Hepatocyte (in vitro differentiated cells): ENCODE measurements around the gene HECTD4. TPM values are rescaled to one million over a fixed set of nuclear protein-coding genes. Genes with fewer than 3 reads are reported as not detected.
"Not testable (repeated sequence)": the region's sequence is repeated elsewhere in the genome, so short reads cannot be mapped to it uniquely, and the experiment has no call there.

Experiments
- DNase-seq: peaks from one replicate; pipeline ENCODE4 v3.0.0-alpha.2; 2016; ENCODE audit warnings: low spot score
- H2AFZ ChIP-seq: fragments of 200-600 bp; sonication (generic); 2 replicates; pipeline ENCODE4 v1.6.0; 2016; ENCODE audit warnings: antibody characterized with exemption, mild to moderate bottlenecking
- H3K27ac ChIP-seq: fragments of 200-600 bp; sonication (generic); 2 replicates; pipeline ENCODE4 v1.5.1; 2016; ENCODE audit warnings: mild to moderate bottlenecking
- H3K27me3 ChIP-seq: fragments of 200-600 bp; sonication (generic); 2 replicates; pipeline ENCODE4 v1.6.1; 2016
- H3K36me3 ChIP-seq: fragments of 200-600 bp; sonication (generic); replicated peaks from 2 replicates; pipeline ENCODE4 v1.5.1; 2016; ENCODE audit warnings: low read depth; ENCODE audit not compliant: insufficient read depth
- H3K4me1 ChIP-seq: fragments of 200-600 bp; sonication (generic); 2 replicates; pipeline ENCODE4 v1.5.1; 2016; ENCODE audit warnings: mild to moderate bottlenecking, moderate library complexity; ENCODE audit not compliant: insufficient read depth
- H3K4me2 ChIP-seq: fragments of 200-600 bp; sonication (generic); 2 replicates; pipeline ENCODE4 v1.6.0; 2016
- H3K4me3 ChIP-seq: fragments of 200-600 bp; sonication (generic); 2 replicates; pipeline ENCODE4 v1.5.1; 2016; ENCODE audit warnings: mild to moderate bottlenecking
- H3K79me2 ChIP-seq: fragments of 200-600 bp; sonication (generic); 2 replicates; pipeline ENCODE4 v1.6.0; 2017; ENCODE audit warnings: mild to moderate bottlenecking
- H3K9me2 ChIP-seq: fragments of 200-600 bp; sonication (generic); replicated peaks from 2 replicates; pipeline ENCODE4 v1.6.0; 2017; ENCODE audit warnings: mild to moderate bottlenecking; ENCODE audit not compliant: insufficient read depth
- H3K9me3 ChIP-seq: fragments of 200-600 bp; sonication (generic); 2 replicates; pipeline ENCODE4 v1.5.1; 2016; ENCODE audit warnings: low read depth, mild to moderate bottlenecking
- H4K20me1 ChIP-seq: fragments of 200-600 bp; sonication (generic); 2 replicates; pipeline ENCODE4 v1.6.0; 2016; ENCODE audit warnings: mild to moderate bottlenecking; ENCODE audit not compliant: insufficient read depth, poor library complexity, severe bottlenecking
- EZH2 ChIP-seq: fragments of 200-600 bp; sonication (generic); IDR thresholded peaks from 2 replicates; pipeline ENCODE4 v1.6.1; 2016; ENCODE audit warnings: antibody characterized with exemption, mild to moderate bottlenecking, borderline replicate concordance
- EZH2phosphoT487 ChIP-seq: fragments of 200-600 bp; sonication (generic); IDR thresholded peaks from one replicate; pipeline ENCODE4 v1.6.1; 2018; ENCODE audit warnings: antibody characterized with exemption, mild to moderate bottlenecking, low read depth, moderate library complexity; ENCODE audit not compliant: unreplicated experiment, severe bottlenecking
- WGBS: methylation state at CpG from one replicate; pipeline ENCODE4 v1.1.6; 2016; ENCODE audit warnings: low lambda C conversion rate; ENCODE audit errors: missing lambda C conversion rate; 5-methylcytosine and 5-hydroxymethylcytosine counted together
- polyA plus RNA-seq: library from polyadenylated mRNA; unstranded; fragments of >200 nt; fragmentation: Nextera tagmentation; extraction: Ambion mirVana; gene quantifications from 2 replicates; pipeline ENCODE4 v1.2.1, GENCODE V29; 2016
- total RNA-seq: library from RNA; depleted of rRNA; stranded (reverse); fragments of >200 nt; gene quantifications from 2 replicates; pipeline ENCODE4 v1.2.3, GENCODE V29; 2014
- TF ChIP-seq, protein P1 (sequence below): fragments of 200-600 bp; sonication (generic); IDR thresholded peaks from 2 replicates; pipeline ENCODE4 v1.5.1; 2016; ENCODE audit warnings: antibody characterized with exemption, mild to moderate bottlenecking; ENCODE audit not compliant: poor library complexity

The HECTD4 gene
- total and polyA plus RNA-seq, 2 experiments from 2014 or later, result 22.7 to 27.1 TPM

DNA sequence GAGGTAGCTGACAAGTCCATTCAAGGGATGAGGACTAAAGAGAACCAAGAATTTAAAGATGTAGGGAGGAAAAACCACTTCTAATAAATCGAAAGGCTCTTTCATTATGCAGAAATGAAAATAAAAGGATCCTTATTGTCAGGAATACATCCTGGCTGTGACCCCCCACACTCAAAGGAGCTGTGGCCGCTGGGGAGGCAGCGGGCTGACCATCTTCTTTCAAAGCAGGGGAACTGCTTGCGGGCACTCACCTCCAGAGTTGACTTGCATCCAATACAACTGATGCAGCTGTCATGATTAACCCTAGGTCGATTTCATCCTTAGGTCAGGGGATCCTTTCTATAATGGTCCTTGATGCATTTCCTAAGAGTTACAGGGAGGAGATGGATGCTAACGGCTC lies 221.6 kb downstream of the HECTD4 start:
- Histone ChIP-seq H3K4me1 (no peaks in the 10 kb centered on the region), H3K27ac (no peak overlapping the region), H4K20me1 (no peaks in the 10 kb centered on the region), H3K79me2 (no peaks in the 10 kb centered on the region), H3K9me2 (no peaks in the 10 kb centered on the region), H3K4me3 (no peak overlapping the region), H3K27me3 (no peaks in the 10 kb centered on the region), H3K36me3 (no peaks in the 10 kb centered on the region), H3K4me2 (no peak overlapping the region), H2AFZ (no peak overlapping the region), H3K9me3 (no peaks in the 10 kb centered on the region)
- 96% methylated on average over 6 of the region's 6 CpGs for WGBS
- no peak for DNase-seq
- TF ChIP-seq, protein P1, sequence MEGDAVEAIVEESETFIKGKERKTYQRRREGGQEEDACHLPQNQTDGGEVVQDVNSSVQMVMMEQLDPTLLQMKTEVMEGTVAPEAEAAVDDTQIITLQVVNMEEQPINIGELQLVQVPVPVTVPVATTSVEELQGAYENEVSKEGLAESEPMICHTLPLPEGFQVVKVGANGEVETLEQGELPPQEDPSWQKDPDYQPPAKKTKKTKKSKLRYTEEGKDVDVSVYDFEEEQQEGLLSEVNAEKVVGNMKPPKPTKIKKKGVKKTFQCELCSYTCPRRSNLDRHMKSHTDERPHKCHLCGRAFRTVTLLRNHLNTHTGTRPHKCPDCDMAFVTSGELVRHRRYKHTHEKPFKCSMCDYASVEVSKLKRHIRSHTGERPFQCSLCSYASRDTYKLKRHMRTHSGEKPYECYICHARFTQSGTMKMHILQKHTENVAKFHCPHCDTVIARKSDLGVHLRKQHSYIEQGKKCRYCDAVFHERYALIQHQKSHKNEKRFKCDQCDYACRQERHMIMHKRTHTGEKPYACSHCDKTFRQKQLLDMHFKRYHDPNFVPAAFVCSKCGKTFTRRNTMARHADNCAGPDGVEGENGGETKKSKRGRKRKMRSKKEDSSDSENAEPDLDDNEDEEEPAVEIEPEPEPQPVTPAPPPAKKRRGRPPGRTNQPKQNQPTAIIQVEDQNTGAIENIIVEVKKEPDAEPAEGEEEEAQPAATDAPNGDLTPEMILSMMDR, result no peak
- no peak for TF ChIP-seq EZH2phosphoT487

DNA sequence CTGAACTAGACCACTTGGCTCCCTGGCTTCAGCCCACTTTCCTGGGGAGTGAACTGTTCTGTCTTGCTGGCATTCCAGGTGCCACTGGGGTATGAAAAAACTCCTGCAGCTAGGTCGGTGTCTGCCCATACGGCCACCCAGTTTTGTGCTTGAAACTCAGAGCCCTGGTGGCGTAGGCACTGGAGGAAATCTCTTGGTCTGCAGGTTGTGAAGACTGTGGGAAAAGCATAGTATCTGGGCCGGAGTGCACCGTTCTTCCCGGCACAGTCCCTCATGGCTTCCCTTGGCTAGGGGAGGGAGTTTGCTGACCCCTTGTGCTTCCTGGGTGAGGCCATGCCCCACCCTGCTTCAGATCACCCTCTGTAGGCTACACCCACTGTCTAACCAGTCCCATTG lies 223.1 kb downstream of the HECTD4 start:
- Histone ChIP-seq H3K79me2 (no peaks in the 10 kb centered on the region), H3K4me3 (no peak overlapping the region), H3K9me2 (no peaks in the 10 kb centered on the region), H2AFZ (no peak overlapping the region), H3K27me3 (no peaks in the 10 kb centered on the region), H3K27ac (no peak overlapping the region), H3K4me2 (no peak overlapping the region), H3K4me1 (no peaks in the 10 kb centered on the region), H4K20me1 (no peaks in the 10 kb centered on the region), H3K9me3 (no peaks in the 10 kb centered on the region), H3K36me3 (no peaks in the 10 kb centered on the region)
- DNase-seq, result no peak
- 99% methylated on average over 6 of the region's 6 CpGs for WGBS
- TF ChIP-seq, protein P1, result no peak
- TF ChIP-seq EZH2 (no peak), EZH2phosphoT487 (no peak)

DNA sequence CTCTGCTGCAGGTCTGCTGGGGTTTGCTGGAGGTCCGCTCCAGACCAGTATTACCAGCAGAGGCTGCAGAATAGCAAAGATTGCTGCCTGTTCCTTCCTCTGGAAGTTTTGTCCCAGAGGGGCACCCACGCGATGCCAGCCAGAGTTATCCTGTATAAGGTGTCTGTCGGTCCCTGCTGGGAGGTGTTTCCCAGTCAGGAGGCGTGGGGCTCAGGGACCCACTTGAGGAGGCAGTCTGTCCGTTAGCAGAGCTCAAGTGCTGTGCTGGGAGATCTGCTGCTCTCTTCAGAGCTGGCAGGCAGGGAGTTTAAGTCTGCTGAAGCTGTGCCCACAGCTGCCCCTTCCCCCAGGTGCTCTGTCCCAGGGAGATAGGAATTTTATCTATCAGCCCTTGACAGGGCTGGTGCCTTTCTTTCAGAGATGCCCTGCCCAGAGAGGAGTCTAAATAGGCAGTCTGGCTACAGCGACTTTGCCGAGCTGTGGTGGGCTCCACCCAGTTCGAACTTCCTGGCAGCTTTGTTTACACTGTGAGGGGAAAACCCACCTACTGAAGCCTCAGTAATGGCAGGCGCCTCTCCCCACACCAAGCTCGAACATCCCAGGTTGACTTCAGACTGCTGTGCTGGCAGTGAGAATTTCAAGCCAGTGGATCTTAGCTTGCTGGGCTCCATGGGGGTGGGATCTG lies 223.6 kb downstream of the HECTD4 start:
- not testable (repeated sequence) for H3K4me2 ChIP-seq

DNA sequence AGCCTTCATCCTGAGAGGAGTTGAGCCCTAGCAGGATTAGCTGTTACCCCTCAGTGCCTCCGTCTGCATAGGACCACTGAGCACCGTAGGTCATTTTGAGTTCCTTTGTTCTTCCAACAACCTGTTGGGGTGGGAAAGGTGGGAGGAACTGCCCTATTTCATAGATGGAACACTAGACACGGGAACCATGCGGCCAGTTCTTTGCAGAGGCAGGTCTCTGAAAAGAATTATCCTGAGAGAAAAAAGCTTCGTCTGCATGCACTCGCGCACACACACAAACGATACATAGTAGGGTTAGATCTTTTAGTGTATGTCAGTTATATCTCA lies 228.4 kb downstream of the HECTD4 start:
- WGBS, result 96% methylated on average over 8 of the region's 8 CpGs
- Histone ChIP-seq H3K27me3 (no peaks in the 10 kb centered on the region), H3K36me3 (no peaks in the 10 kb centered on the region), H3K9me3 (no peaks in the 10 kb centered on the region), H4K20me1 (no peaks in the 10 kb centered on the region), H3K4me1 (peaks cover 4% of the 10 kb centered on the region), H3K4me2 (no peak overlapping the region), H3K4me3 (no peak overlapping the region), H3K27ac (no peak overlapping the region), H3K9me2 (no peaks in the 10 kb centered on the region), H2AFZ (no peak overlapping the region), H3K79me2 (no peaks in the 10 kb centered on the region)
- no peak for DNase-seq
- TF ChIP-seq EZH2phosphoT487, result no peak
- no peak for TF ChIP-seq EZH2
- TF ChIP-seq, protein P1, result no peak

More for the DNA sequence above, 223.6 kb downstream of the HECTD4 start:
- not testable (repeated sequence) for H3K4me3 ChIP-seq, H3K36me3 ChIP-seq, H4K20me1 ChIP-seq, H2AFZ ChIP-seq, H3K27ac ChIP-seq, H3K79me2 ChIP-seq, H3K4me1 ChIP-seq, H3K27me3 ChIP-seq, H3K9me2 ChIP-seq, H3K9me3 ChIP-seq, DNase-seq
- 97% methylated on average over 11 of the region's 11 CpGs for WGBS
